Sigmoid colon (tissue), 4 donors: ENCODE results near the gene PLCL1.

Experiments used
- POLR2A ChIP-seq, 2 donors: fragments of 450-650 bp; IDR thresholded peaks; one replicate each; pipeline ENCODE4 v1.6.1; 2016; ENCODE audit warnings: antibody characterized with exemption in 2 of 2, mild to moderate bottlenecking in 2 of 2, moderate library complexity in 2 of 2
- POLR2AphosphoS5 ChIP-seq, 4 donors: sonication (generic); formaldehyde crosslinking; IDR thresholded peaks; one replicate each; pipeline ENCODE4 v1.6.1; 2017; ENCODE audit warnings: antibody characterized with exemption in 4 of 4

GRCh38 chr2:198191651-198192050, 387.3 kb downstream of the PLCL1 start:
- TF ChIP-seq POLR2AphosphoS5 (IDR thresholded peaks at IDR 0.05), result no peak
- TF ChIP-seq POLR2A (IDR thresholded peaks at IDR 0.05), result no peak
